ENCODE data around the gene NFATC1.

The NFATC1 gene

DNA sequence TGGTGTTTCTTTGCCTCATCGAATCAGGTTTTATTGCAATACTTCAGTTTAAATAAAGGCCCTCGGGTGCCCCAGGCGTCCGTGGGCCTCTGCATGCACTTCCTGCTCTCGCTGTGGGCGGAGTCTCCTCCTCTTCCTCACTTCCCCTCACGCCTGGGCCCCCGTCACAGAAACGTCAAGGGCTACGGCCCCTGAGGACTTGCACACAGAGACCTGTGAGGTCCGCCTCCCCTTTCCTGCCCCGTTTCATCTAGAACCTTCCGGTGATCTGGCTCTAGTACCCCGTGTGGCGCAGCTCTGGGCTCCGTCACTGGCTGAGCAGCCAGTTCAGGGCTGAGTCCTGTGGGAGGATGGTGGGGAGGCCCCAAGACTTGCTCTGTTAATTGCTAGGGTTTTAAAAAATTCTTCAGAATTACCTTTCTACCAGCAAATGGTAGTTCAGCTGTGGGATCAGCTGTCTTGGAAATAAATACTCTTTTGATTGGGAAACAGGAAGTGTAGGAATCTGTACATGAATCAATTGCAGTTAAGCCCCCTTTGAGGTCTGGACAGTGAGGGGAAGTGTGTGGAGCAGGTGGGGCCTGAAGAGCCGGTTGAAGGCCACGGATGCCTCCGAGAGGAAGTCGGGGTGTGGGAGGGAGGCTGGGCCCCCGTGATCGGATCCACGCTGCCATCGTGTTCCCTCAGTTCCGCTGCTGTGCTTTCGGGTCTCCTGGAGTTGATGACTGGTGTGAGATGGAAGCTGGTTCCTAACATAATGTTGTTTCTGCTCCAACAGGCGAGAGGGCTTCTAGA is 10.2 kb downstream of the NFATC1 start:
- DNase-seq, result peak; percentile 79

DNA sequence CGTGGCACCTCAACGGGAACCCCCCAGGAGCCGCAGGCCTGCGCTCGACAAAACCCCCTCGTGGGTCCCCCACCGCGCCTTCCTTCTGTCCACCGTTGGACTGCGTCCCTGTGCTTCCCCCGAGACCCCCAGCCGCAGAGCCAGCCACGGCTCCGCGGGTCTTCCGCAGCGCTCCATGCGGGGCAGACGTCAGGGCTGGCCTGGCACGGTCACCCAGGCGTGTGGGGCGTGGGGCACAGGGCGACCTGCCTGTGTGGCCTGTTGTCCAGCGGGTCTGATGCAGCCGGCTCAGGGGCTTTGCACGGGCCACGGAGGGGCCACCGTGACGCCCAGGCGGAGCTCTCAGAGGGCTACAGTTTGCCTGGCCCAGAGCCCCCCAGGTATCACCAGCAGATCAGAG is 11.0 kb downstream of the NFATC1 start:
- DNase-seq, result no peak

DNA sequence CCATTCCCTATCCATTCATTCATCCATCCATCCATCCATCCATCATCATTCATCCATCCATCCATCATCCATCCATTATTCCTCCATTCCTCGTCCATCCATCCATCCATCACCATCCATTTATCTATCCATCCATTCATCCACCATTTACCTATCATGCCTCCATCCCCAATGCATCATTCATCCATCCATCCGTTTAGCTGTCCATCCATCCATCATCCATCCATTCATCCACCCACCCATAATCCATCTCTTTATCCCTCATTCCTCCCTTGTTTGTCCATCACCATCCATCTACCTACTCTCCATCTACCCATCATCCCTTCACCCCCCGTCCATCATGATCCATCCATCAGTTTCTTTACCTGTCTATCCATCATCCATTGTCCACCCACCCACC is 13.6 kb downstream of the NFATC1 start:
- no peak for DNase-seq

DNA sequence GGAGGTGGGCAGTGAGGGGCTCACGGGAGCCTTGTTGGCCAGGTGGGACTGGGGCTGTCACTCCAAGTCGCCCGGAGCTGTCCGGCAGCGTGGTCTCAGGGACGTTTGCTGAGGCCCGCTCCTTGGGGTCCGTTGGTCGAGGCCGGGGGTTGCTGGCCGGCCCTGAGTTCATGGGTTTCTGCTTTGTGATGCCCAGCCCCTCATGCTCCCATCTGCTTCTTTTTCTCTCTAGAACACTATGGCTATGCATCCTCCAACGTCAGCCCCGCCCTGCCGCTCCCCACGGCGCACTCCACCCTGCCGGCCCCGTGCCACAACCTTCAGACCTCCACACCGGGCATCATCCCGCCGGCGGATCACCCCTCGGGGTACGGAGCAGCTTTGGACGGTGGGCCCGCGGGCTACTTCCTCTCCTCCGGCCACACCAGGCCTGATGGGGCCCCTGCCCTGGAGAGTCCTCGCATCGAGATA is 14.5 kb downstream of the NFATC1 start:
- no peak for DNase-seq

DNA sequence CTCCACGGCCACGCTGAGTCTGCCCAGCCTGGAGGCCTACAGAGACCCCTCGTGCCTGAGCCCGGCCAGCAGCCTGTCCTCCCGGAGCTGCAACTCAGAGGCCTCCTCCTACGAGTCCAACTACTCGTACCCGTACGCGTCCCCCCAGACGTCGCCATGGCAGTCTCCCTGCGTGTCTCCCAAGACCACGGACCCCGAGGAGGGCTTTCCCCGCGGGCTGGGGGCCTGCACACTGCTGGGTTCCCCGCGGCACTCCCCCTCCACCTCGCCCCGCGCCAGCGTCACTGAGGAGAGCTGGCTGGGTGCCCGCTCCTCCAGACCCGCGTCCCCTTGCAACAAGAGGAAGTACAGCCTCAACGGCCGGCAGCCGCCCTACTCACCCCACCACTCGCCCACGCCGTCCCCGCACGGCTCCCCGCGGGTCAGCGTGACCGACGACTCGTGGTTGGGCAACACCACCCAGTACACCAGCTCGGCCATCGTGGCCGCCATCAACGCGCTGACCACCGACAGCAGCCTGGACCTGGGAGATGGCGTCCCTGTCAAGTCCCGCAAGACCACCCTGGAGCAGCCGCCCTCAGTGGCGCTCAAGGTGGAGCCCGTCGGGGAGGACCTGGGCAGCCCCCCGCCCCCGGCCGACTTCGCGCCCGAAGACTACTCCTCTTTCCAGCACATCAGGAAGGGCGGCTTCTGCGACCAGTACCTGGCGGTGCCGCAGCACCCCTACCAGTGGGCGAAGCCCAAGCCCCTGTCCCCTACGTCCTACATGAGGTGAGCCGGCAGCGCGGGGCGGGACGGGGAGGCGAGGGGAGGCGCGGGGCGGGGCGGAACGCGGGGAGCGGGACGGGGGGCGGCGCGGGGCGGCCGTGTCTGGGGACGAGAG is 15.2 kb downstream of the NFATC1 start:
- no peak for DNase-seq

DNA sequence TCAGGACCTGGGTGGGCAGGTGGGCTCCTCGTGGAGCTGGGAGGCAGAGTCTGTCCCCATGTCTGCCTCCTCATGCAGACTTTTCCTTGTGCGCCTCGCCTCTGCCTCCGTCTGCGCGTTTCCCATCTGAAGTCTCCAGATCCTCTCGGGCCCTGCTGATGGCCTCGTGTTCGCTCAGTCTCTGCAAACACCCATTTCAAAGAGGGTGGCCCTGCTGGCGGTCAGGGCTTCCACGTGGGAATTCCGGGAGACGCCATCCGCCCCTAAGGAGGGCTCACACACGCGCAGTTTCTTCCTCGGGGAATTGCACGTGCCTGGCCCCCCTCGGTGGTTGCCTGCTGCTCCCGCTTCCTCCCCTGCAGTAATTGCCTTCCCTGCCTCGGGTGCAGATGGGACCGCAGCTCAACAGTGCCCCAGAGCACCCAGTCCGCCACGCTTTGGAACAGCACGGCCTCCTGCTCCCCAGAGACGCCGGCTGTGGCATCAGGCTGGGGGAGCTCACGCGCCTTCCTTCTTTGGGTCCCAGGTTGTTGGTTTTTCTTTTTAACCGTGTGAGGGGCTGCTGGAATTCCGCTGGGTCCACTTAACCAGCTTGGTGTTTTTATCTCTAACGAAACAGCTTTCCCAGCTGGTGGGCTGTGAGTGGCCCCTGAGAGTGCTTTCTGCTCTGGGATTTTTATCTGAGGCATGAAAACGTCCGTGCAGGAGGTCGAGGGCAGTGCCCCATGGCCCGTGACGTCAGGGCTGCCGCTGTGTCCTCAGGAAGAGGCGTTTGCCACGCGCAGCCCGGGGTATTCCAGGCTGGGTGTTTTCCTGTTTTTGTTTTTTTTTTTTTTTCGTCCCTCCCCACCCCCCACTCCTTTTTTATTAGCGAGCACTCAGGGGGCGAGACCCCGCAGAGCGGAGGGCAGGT is 16.1 kb downstream of the NFATC1 start:
- DNase-seq, result no peak

DNA sequence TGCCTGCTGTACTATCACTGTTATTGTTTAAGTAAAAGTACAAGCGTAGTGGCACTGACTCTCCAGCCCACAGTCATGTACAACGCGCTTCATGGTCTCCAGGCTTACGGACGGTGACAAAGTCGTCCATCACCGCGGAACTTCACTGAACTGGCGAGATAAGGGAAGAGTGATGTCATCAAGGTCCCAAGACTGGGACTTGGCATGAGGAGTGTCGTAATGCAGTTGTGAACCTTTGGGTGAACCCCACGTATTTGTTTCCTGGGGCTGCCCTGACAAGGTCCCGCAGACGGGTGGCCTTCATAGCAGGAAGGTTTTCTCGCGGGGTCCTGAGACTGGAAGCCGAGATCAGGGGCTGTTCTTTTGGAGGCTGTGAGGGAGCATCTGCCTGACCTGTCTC is 17.3 kb downstream of the NFATC1 start:
- no peak for DNase-seq

DNA sequence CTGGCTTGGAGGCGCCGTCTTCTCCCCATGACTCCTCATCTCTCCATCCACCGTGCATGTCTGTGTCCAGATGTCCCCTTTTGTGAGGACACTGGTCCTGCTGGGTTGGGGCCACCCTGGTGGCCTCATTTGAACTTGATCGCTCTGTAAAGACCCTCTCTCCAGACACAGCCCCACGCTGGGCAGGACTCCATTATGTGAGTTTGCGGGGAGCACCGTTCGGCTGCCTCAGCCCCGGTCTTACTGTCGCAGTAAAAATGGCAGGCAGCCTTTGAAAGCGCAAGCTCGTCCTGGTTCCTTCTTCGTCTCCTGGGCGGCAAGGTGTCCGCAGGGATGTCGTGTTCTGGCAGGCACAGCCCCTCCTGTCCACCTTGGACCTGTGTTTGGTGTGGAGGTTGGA is 17.7 kb downstream of the NFATC1 start:
- no peak for DNase-seq

DNA sequence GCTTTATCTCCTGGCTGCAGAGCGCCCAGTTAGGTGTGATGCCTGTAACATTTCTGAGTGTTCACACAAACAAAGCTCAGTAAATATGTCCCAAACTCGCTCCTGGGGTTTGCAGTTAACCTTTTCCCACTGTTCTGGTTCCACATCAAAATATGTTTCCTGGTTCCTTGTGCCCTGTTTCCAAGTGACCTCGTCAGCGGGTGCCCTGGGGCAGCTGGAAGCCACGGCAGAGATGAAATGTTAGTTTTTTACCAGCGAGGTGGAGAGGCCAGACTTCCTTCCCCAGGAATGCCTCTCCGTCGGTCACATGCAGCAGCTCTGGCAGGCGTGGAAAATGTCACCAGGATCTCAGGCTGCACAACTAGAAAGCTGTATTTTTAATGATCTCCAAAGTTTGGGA is 18.2 kb downstream of the NFATC1 start:
- no peak for DNase-seq

DNA sequence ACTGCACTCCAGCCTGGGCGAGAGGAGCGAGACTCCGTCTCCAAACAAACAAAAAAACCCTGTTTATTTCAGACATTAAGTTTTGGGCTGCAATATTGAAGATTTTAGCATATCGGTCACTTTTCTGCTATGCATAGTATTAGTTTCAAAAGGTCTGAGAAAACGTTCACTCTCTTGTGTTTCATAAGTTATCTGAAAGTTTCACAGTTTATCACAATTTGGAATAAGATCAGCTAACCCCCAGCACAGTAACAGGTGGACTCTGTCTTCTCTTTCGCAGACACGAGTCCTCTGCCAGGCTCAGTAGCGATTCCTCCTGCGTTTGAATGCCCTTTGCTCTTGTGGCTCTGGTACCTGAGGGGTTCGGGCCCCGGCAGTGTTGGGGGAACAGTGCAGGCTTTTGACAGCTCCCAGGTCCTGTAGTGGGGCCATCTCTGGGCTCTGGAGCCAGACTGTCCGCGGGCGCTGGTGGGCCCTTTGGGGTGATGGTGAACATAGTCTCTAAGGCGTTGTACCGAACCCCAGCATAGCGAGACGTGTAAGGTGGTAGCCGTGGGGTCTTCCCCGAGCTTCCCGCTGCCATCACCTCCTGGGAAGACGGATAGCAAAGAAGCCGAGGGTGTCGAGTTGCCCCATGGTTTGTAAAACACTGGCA is 20.4 kb downstream of the NFATC1 start:
- DNase-seq, result no peak

DNA sequence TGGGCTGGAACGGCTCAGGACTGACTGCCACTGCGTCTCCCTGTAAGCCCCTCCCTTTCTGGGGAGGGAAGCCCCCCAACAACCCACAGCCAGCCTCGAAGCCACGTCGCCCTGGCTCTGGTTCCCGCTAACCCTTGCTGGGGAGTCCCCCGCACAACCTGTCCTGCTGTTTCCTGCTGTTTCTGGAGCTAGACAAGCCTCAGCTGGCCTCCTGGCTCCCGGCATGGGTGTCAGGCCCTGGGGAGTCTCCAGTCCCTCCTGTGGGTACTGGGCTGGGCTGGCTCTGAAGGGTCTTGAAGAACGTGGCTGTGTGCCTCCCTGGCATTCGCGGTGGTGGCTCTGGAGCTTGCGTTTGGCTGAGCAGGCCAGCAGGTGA is 20.9 kb downstream of the NFATC1 start:
- DNase-seq, result no peak

DNA sequence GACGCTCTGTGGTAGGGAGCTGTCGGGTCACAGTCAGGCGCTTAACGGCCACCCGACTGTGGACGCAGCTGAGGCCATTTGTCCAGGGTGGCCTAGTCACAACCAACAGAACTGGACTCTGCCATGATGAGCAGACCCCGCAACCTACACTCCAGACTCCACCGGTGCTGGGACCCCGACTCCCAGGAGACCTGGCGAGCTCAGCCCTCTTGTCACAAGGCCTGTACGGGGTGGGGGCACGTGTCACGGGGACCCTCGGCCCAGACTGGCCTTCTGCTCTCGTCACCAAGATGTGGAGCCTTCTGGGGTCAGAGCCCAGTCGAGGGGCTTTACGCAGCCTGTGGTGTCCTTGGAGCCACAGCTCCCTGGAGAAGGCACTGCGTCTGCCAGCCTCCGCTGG is 22.5 kb downstream of the NFATC1 start:
- no peak for DNase-seq

DNA sequence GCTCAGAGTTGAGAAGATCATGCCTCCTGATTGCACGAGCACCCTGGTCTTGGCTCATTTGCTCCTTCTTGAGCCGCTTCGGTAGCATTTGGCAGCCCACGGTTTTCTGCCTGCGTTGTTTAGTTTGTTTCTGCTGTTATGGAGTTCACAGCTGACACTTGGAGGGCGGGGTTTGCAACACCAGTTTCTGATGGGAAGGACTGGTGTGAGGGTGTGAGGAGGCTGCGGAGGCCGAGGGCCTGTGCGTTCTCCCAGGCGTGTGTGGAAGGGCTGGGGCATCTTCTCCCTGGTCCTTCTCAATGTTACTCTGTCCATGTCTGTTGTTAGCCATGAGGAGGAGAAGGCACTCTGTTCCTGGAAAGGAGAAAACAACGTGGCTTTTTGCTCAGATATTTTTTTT is 22.9 kb downstream of the NFATC1 start:
- DNase-seq, result no peak

DNA sequence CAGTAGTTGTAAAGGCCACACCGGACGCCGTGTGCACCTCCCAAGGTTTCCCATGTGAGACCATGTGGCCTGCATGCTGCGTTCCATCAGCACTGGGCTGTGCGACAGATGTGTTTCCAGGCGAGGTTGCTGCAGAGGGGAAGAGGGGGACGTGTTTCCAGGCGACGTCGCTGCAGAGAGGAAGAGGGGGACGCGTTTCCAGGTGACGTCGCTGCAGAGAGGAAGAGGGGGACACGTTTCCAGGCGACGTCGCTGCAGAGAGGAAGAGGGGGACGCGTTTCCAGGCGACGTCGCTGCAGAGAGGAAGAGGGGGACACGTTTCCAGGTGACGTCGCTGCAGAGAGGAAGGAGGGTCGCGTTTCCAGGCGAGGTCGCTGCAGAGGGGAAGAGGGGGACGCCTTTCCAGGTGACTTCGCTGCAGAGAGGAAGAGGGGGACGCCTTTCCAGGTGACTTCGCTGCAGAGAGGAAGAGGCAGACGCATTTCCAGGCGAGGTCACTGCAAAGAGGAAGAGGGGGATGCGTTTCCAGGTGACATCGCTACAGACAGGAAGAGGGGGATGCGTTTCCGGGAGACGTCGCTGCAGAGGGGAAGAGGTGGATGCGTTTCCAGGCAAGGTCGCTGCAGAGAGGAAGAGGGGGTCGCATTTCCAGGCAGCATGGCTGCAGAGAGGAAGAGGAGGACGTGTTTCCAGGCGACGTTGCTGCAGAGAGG is 24.5 kb downstream of the NFATC1 start:
- DNase-seq, result no peak

DNA sequence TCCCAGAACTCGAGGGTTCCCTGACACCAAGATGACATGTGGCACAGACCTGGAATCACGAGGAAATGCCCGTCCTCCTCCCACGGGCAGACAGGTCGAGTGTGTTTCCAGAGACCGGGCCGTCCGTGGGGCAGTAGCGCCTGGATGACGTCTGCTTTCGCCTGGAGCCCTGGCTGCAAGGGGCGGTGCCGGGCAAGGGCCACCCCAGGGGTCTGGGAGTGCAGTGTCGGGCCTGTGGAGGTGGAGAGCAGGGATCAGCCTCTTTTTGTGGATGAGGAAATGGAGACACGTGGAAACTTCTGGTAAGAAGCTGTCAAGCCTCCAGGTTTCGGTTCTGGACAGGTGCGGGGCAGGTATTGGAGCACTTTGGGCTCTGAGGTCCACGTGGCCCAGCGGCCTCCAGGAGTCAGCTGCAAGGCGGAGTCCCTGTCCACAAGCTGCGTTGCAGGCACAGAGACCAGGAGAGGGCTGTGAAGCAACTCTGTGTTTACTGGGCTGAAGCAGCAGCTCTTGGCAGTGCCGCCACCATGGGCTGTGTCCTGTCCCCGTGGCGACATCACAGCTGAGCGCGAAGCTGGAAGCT is 25.6 kb downstream of the NFATC1 start:
- no peak for DNase-seq

DNA sequence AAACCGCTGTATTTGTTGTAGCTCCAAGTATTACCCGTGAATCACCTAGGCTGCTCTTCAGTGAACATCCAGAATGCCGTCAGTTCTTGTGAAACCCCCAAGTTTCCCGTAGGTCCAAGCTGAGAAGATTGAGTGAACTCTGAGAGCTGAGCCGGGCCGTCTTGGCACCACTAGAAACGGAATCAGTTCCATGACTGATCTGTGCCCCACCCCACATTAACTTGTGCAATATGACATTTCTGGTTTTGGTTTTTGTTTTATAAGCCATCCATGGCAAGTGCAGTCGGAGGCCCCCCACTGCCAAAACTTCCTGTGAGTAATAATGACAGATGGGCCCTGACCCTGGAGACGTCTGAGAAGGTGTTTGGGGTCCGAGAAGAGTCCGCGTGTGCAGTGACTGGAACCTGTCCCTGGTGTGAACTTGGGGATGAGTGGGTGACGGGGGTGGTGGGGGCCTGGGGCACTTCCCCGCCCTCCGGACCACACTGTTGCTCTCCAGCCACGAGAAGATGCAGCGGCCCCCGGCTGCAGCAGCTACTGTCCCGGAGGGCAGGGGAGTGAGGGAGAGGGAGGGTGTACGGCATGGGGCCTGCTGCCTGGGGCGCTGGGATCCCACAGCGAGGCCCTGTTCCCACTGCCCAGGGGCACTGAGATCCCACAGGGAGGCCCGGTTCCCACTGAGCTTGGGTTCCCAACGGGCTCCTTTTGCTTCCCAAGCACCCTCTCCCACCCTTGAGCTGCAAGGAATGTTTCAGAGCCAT is 26.5 kb downstream of the NFATC1 start:
- no peak for DNase-seq

DNA sequence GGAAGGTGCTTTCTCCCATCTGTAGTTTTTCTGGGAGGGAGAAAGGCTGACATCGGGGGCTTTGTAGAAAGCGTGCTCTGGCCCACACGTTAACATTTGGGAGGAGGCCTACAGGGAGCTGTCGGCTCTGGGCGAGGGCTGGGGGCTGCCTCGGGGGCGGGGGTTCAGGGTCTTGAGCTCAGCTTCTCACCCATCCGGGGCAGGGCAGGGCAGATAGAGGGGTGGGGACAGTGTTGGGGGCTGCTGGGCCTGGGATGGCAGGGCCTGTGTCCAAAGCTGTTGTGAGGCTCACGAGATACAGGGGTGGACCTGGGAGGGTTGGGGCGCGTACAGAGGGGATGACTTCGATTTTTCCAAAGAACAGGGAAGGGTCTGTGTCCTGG is 27.0 kb downstream of the NFATC1 start:
- no peak for DNase-seq

DNA sequence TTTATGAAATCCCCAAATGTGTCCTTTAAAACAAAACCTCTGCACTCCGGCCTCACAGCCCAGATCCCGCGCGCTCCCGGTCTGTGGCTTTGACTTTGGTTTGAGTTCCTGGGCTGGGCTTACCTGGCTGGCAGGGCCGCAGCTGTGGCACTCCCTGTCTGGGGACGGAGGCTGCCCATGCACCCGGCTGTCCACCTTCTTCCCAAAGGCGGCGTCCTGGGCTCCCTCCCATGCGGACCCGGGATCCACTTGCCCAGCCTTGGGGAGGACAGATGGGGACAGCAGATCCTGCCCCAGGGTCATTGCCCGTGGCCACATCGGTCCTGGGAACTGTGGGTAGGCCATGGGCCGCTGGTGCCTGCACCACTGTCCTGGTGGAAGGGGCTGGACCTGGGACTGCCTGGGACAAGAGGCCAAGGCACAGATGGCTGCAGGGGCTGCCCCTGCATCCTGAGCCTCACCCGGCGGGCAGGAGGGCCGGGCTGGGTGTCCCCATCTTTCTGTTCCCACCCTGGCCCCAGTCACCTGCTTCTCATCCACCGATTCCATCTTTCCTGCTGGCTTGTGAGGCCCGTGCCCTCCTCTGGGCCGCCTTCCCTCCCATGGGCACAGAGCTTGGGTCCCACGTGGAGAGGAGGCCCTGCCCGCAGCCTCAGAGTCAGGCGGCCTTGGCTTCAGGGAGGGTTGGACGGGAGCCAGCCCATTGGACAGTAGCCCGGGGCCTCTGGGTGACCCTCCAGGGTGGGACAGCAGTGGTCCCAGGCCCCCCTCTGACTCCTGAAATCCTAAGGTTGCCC is 27.7 kb downstream of the NFATC1 start:
- DNase-seq, result no peak

DNA sequence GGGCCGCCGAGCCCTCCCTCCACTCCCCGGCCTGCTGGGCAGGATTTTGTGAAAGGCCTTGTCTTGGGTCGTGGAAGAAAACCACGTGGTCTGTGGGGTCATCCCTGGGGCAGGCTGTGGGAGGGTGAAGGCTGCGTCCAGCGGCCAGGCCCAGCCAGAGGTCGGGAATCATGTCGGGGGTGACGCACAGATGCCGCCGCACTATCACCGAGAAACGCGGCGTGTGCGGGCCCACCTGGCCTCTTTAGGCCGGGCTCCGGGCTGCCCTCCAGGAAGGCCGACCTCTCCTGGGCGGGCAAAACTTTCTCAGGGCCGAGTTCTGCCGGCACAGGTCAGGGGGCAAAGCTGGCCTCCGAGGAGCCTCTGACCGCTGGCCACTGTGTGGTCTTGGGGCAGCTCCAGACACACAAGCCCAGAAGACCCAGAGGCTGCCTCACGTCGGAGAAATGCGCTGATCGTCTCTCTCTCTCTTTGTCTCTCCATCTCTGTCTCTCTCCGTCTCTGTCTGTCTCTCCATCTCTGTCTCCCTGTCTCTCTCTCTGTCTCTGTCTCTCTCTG is 28.4 kb downstream of the NFATC1 start:
- no peak for DNase-seq

Measured in effector CD8-positive, alpha-beta T cell (primary cell).